HG03439 (cell line): ENCODE results near the gene ZC3HAV1.
A peak's percentile ranks its signal among the peaks of the same experiment; 100 is the strongest.
"Not testable (repeated sequence)": the region's sequence is repeated elsewhere in the genome, so short reads cannot be mapped to it uniquely, and the experiment has no call there.

Source experiments
- ATAC-seq: cut with Tn5 transposase; IDR thresholded peaks from one replicate; pipeline ENCODE4 v1.9.1; 2021; ENCODE audit warnings: mild to moderate bottlenecking, moderate library complexity; ENCODE audit not compliant: unreplicated experiment

Gene ZC3HAV1

GRCh38 chr7:139029353-139029752, 80.2 kb downstream of the ZC3HAV1 start:
- no peak for ATAC-seq

- ATAC-seq, result no peak
Observed at GRCh38 chr7:139026551-139026950, 83.0 kb downstream of the ZC3HAV1 start.

GRCh38 chr7:139025861-139026260, 83.7 kb downstream of the ZC3HAV1 start:
- ATAC-seq, result not testable (repeated sequence)

GRCh38 chr7:139023076-139023475, 86.4 kb downstream of the ZC3HAV1 start:
- no peak for ATAC-seq

- no peak for ATAC-seq
Observed at GRCh38 chr7:139022286-139022685, 87.2 kb downstream of the ZC3HAV1 start.

GRCh38 chr7:139018910-139019309, 90.6 kb downstream of the ZC3HAV1 start:
- no peak for ATAC-seq

GRCh38 chr7:139016931-139017511, 92.5 kb downstream of the ZC3HAV1 start:
- ATAC-seq, result peak; percentile 66

- no peak for ATAC-seq
Observed at GRCh38 chr7:139011373-139011772, 98.1 kb downstream of the ZC3HAV1 start.

GRCh38 chr7:139004321-139005090, 105.0 kb downstream of the ZC3HAV1 start:
- no peak for ATAC-seq

GRCh38 chr7:138999414-138999813, 110.1 kb downstream of the ZC3HAV1 start:
- no peak for ATAC-seq
